Activated CD4-positive, alpha-beta T cell treated with anti-CD3 and anti-CD28 coated beads for 24 hours (primary cell): ENCODE measurements around the gene DEDD2.

Experiments used
- DNase-seq, 2 donors: peaks; one replicate each; pipeline ENCODE4 v3.0.0-alpha.2; 2020; ENCODE audit warnings: low read depth in 2 of 2

Gene DEDD2

DNA sequence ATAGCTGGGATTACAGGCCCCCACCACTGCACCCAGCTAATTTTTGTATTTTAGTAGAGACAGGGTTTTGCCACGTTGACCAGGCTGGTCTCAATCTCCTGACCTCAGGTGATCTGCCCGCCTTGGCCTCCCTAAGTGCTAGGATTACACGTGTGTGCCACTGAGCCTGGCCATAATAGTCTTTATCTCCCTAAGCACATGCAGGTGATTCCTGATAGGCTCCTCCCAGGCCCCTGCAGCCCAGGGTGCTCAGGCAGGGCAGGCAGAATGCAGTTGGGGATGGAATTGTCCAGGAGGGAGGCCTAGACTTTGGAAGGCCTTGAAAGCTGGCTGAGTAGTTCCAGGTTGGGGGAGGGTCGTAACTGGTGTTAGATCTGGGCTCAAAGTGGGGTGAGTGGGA is 11.2 kb upstream of the DEDD2 start:
- DNase-seq: no peak

- DNase-seq: no peak
Observed at GRCh38 chr19:42226886-42227285, 9.4 kb upstream of the DEDD2 start.

DNA sequence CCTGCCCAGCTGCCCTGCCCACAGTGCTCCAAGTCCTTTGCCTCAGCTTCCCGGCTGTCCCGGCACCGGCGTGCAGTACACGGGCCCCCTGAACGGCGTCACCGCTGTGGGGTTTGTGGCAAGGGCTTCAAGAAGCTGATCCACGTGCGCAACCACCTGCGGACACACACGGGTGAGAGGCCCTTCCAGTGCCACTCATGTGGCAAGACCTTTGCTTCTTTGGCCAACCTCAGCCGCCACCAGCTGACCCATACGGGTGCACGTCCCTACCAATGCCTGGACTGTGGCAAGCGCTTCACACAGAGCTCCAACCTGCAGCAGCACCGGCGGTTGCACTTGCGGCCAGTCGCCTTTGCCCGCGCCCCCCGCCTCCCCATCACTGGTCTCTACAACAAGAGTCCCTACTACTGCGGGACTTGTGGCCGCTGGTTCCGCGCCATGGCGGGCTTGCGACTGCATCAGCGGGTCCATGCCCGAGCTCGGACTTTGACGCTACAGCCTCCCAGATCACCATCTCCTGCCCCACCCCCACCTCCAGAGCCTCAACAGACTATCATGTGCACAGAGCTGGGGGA is 8.3 kb upstream of the DEDD2 start:
- no peak for DNase-seq

GRCh38 chr19:42224940-42225717 is 7.7 kb upstream of the DEDD2 start:
- DNase-seq: no peak

DNA sequence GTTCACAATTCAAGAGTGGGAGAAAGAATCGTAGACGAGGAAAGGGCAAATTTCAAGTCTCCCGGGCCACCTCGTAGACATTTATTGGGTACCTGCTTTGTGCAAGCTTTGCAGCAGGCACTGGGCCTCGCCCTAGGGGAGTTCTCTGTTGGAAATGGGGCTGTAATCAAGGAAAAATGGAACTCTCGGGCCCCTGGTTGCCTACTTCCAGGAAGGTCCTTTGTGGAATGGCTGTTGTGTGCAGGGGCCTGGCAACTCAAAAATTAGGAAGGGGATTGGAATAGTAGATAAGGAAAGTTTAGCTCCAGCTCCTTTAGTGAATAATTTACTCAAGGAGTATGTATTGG is 3.2 kb upstream of the DEDD2 start:
- DNase-seq: no peak

DNA sequence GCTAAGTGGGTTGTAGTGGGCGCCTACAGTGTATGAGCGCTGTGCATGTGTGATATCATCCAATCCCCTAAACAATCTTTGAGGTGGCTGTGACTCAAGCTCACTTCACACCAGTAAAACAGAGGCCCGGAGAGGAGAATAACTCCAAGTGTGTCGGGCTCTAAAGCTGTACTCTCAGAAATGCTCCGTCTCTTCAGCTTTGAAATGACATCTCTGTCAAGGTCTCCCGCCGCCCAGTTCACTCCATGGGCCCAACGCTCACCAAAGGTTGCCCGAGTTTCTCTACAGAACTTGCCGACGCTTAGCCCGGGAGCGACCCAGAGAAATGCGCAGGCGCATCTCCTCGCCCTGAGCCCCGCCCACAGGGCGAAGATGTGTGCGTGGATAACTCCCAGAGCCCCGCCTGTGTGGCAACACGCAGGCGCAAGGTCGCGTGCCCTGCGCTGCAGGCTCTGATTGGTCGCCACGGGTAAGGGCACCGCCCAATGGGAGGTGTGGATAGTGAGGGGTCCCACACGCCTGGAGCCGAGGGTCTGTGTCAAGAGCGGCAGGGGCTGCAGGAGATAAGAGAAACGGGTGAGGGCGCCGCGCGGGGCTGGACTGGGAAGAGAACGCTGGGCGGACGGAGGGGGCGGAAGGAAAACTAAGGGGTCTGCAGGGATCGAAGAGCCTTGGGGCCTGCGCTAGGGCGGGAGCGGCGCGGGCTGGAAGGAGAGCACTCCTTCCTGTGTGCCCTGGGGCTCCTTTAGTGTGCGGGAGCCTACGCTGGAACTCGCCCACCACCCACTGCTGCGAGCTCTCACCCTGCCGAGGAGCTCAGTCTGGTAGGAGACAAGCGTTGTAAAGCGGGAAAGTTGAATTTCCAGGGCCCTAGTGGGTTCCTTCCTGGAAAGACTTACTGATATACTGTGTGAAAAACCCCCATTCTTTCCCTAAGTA is 2.6 kb upstream of the DEDD2 start, which contains the start of gene ZNF526:
Gene ZNF526 (plus strand): TSS at position 501 of the 939 bp plus-strand sequence. CDS start 4,092 bp downstream, outside the sequence.
- DNase-seq: peak; percentile 92 to 95

GRCh38 chr19:42216653-42217519 is 591 bp downstream of the DEDD2 start:
- no peak for DNase-seq

DNA sequence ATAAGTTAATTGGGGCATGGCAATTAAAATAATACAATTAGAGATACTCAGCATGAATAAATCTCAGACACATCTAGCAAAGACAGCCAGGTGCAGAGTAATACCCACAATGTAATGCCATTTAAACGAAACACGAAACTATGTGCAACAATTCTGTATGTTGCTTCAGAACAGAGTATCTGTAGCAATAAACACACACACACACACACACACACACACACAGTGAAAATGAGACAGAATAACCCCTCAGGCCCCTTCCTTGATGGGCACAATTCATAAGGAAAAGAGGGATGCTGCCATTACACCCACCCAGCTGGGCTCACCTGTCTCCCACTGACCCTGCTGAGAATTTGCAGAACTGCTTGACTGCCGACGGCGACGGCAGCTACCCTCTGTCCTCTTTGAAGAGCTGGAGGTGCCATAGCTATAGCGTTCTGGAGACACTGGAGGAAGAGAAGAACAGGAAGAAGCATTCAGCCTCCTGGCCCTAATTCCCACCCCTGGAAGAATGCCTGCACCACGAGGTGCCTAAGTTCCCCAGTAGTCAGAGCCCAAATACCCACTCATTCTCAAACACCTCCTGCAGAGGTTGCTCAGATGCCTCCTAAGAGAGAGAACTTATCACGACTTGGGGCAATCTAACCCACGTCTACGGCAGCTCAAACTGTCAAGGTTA is 2.5 kb downstream of the DEDD2 start:
- DNase-seq: no peak

DNA sequence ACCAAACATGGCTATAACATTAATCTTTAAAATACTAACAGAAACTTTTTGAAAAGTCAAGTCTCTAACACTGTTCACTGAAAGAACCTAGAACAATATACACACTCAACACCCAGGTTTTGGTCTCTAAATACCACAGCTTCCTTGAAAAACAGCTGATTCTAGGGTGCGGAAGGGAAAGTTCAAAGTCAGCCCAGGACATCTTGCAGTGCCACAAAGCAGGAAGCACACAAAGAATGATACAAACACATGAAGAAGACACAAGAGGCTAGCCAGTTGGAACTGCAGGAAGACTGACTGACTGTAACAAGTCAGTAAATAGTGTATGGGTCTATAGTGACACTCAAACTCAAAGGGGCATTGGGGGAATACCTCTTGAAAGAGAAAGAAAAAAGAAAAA is 4.6 kb downstream of the DEDD2 start:
- no peak for DNase-seq

DNA sequence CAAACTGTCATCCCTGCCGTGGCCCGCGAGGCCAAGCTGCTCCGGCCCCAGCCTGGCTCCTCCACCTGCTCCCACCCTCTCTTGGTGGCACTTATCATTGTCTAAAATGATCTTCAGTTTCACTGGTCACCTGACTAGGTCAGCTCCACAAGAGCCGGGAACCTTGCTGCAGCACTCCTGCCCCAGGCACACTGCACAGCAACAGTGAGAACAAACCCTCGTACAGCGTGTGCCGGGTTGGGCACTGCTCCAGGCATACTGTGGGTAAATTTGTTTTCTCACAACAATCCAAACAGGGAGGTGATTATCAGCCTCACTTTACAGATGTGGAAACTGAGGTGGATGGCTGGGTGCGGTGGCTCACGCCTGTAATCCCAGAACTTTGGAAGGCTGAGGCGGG is 8.9 kb downstream of the DEDD2 start:
- no peak for DNase-seq

GRCh38 chr19:42207767-42208271 is 9.7 kb downstream of the DEDD2 start:
- DNase-seq: no peak

DNA sequence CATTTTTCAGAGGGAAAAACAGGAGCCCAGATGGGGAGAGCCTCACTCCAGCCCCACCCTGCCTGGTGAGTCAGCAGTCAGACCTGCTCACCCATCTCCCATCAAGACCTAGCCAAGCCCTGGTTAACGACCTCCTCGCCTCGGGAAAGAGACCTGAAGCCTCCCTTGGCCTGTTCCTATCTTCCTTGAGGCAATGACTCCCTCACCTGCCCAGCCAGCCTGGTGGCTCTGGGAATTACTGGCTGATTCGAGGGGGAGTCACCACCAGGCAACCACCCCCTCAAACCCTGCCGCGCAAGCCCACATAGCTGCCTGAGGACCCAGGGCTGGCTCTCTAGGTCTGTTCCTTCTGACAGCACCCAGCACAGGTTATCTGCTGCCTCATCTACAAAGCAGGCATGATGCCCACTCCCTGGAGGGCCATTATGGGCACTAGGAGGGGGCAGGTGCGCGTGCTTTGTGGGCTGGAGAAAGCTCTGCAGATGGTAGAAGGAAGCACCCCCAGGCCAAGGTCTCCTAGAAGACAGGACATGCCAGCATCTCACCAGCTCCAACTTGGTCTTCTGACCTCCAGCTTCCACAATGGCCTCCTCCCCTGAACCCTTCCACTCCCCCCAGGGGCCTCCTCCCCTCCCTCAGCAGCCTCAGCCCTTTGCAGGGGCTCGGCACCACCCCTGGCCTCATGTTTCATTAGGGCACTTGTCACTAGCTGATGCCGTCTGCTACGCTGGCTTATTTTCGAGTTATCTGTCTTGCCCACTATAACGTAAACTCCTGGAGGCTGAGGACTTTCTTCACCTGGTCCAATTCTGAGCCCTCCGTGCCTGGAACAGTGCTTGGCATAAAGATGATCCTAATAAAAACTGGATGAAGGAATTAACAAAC is 10.4 kb downstream of the DEDD2 start:
- DNase-seq: no peak

GRCh38 chr19:42204664-42205063 is 12.8 kb downstream of the DEDD2 start:
- DNase-seq: no peak

DNA sequence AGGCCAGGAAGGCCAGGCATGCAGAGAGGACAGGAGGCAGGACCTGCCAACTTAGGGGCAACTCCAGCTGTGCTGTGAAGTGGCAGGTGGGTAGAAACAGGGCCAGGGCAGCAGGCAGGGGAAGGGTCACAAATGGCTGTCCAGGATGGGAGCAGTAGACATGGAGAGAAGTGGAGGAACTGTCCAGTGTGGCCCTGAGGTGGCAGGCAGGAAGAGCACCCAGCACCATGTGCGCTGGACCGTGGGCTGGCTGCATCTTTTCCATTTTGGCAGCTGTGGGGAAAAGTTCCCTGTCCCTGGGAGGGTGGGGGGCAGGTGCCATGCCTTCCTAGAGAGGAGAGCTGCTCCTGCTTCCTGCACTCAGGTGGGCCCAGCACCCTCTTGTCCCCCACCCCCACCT is 13.8 kb downstream of the DEDD2 start:
- no peak for DNase-seq

DNA sequence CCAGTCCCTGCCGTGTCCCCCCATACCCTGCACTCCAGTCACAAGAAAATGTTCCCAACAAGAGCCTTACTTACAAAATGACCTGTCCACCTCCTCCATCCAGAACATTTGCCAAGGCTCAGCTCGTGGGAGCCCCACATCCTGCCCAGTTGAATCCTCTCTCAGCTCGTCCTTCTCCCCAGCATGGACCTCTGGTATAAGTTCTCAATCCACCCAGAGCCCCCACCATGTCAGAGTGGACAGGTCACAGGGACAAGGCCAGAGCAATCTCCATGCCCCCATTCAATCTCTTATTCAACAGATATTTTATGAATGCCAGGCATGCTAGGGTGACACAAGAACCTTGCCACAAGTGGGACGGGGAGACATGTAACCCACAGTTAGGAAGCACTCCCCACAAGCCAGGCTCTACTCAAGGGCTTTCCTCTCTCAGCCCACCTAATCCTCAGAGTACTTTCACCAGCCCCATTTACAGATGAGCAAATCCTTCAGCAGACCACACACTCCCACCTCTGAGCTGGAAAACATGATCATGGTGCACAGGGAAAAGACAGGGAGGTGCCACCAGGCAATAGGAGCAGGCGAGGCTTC is 15.1 kb downstream of the DEDD2 start:
- DNase-seq: no peak

DNA sequence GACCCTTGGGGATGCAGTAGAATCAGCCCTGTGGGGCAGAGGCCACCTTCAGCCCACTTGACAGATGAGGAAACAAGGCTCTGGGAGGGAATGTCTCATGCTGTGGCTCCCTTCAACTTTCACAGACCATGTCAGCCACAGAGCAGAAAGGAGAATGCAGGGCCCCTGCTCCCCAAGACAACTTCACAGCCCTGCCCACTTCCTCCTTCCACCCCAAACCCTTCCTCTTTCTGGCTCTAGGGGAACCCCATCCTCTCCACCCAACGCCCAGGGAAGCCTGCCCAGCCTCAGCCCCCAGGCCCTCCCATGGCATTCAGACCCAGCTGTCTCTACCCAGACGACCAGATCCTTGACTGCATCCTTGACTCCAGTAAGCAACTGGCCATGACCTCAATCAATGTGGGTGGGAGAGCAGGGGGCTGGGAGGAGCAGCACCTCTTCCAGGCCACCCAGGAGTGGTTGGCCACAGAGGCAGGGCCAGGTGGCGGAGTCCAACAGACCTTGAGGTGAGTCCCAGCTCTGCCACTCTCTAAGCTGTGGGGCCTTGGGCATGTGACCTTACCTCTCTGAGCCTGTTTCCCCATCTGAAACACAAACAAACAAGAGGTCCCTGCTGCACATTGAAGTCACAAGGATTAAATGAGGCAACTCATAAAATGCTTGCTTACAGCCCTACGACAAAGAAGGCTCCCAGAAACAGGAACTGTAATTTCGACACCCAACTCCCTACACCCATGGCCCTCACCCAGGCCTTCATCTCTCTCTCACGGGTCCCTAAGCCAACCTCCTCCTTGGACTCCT is 15.8 kb downstream of the DEDD2 start:
- no peak for DNase-seq

GRCh38 chr19:42200116-42200715 is 17.3 kb downstream of the DEDD2 start:
- DNase-seq: no peak
